ENCODE measurements around the gene MRPL37.

Gene MRPL37

DNA sequence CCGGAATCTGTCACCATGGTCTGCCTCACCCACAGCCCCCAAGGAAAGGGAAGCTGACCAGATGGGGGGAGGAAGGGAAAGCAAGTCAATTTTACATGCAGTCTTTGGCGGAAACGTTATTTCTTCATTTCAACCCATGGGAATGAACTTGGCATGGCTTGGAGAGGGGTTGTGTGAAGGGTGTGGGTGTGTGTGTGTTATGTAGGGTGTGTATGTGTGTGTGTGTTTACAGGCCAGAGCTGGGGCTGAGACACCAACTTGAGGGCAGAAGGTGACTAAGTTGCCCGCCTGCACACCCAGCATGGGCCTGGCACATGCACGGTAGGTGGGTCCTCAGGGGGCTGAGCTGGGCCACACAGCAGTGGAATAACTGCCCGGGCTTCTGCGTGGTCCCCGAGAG lies 65.2 kb downstream of the MRPL37 start:
- TF ChIP-seq, protein P1, sequence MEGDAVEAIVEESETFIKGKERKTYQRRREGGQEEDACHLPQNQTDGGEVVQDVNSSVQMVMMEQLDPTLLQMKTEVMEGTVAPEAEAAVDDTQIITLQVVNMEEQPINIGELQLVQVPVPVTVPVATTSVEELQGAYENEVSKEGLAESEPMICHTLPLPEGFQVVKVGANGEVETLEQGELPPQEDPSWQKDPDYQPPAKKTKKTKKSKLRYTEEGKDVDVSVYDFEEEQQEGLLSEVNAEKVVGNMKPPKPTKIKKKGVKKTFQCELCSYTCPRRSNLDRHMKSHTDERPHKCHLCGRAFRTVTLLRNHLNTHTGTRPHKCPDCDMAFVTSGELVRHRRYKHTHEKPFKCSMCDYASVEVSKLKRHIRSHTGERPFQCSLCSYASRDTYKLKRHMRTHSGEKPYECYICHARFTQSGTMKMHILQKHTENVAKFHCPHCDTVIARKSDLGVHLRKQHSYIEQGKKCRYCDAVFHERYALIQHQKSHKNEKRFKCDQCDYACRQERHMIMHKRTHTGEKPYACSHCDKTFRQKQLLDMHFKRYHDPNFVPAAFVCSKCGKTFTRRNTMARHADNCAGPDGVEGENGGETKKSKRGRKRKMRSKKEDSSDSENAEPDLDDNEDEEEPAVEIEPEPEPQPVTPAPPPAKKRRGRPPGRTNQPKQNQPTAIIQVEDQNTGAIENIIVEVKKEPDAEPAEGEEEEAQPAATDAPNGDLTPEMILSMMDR (IDR thresholded peaks at IDR 0.05; ENCODE audit: low read depth, low read length): no peak
- no peak overlapping the region for H3K4me3 ChIP-seq (ENCODE audit: low read depth, low read length)

DNA sequence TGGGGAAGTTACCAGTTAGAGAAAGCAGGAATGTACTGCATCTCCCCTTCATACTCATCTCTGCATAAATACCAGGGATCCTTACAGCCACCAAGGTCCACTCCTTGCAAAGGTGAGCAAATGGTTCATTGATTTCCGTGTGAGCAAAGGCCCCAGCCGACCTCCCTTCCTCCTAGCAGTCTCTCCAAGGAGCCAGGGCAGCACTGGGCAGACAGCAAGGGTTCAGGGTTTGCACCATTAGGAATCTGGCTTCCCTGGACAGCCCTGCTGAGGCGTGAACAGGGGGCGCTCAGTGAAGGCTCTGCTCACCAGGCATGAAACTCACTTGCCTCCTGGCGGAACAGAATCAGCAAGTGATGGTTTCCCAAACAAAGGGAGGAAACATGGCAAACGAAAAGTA lies 65.7 kb downstream of the MRPL37 start:
- TF ChIP-seq, protein P1 (IDR thresholded peaks at IDR 0.05; ENCODE audit: low read depth, low read length): no peak
- no peak overlapping the region for H3K4me3 ChIP-seq (ENCODE audit: low read depth, low read length)

DNA sequence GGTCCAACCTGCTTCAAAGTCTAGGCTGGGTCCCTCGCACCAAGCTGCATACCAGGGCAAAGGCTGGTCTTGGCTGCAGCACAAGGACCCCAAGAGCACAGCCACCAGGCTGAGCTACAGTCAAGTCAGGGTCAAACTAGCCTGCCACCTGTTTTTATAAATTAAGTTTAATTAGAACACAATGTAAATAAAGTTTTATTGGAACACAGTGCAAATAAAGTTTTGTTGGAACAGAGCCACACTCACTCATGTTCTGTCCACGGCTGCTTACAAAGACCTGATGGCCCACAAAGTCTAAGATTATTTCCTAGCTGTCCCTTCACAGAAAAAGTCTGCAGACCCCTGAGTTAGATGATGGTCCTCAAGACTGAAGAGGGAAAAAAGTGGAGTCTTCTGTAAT lies 66.2 kb downstream of the MRPL37 start:
- TF ChIP-seq, protein P1 (IDR thresholded peaks at IDR 0.05; ENCODE audit: low read depth, low read length): no peak
- no peak overlapping the region for H3K4me3 ChIP-seq (ENCODE audit: low read depth, low read length)

DNA sequence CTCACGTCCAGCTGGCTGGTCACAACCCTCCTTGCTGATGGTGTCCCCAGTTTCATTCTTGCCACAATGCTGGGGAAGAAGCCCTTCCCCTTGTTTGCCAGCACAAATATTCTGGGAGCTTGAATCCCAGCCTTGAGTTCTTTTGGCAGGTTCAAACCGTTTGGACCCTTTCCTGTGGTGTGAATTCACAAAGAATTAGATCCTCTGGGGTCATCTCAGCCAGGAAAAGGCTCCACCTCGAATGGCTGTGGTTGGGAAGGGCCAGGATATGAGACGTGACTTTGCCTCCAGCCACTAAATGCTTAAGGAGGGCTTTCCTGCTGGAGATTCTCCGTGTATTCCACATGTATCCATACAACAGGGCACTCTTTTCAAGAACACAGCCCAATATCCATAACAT lies 66.9 kb downstream of the MRPL37 start:
- no peak overlapping the region for H3K4me3 ChIP-seq (ENCODE audit: low read depth, low read length)
- TF ChIP-seq, protein P1 (IDR thresholded peaks at IDR 0.05; ENCODE audit: low read depth, low read length): no peak

All from WI38 (cell line).